ENCODE measurements around the gene TPRG1. TPM values are rescaled to one million over a fixed set of nuclear protein-coding genes. Genes with fewer than 3 reads are reported as not detected.

TPRG1 gene
- total and polyA plus RNA-seq, 2 of the 4 experiments (the other 2 are of a cell fraction): 0.17 TPM; not detected in 1

DNA sequence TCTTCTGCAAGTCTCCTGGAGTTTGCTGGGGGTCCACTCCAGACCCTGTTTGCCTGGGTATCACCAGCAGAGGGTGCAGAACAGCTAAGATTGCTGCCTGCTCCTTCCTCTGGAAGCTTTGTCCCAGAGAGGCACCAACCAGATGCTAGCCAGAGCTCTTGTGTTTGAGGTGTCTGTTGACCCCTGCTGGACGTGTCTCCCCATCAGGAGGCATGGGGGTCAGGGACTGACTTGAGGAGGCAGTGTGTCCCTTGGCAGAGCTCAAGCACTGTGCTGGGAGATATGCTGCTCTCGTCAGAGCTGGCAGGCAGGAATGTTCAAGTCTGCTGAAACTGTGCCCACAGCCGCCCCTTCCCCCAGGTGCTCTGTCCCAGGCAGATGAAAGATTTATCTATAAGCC lies 86.5 kb downstream of the TPRG1 start:
- Histone ChIP-seq H3K27ac (ENCODE audit: insufficient read depth, low read length) (no peak overlapping the region), H3K14ac (replicated peaks; ENCODE audit: low read depth, low read length) (no peak overlapping the region), H3K23ac (ENCODE audit: low read depth, low read length) (no peak overlapping the region), H3K4me3 (ENCODE audit: insufficient read depth, low read depth, low read length) (no peak overlapping the region), H3K79me1 (ENCODE audit: low read depth in 1 of 2, low read length in 2 of 2) (no peaks in the 10 kb centered on the region), H4K91ac (ENCODE audit: insufficient read depth, low read depth, low read length) (no peak overlapping the region), H3K56ac (ENCODE audit: extremely low read depth, insufficient read depth, low read length) (no peak overlapping the region), H2BK120ac (ENCODE audit: low read depth, low read length) (no peak overlapping the region), H2BK15ac (ENCODE audit: low read depth, low read length) (no peak overlapping the region), H4K20me1 (ENCODE audit: insufficient read depth, low read length) (no peaks in the 10 kb centered on the region), H3K4ac (ENCODE audit: low read depth, low read length) (no peak overlapping the region), H3K27me3 (ENCODE audit: control insufficient read depth, insufficient read depth, low read length) (no peaks in the 10 kb centered on the region), H2BK20ac (ENCODE audit: low read depth, low read length) (no peak overlapping the region), H3K9me3 (ENCODE audit: control insufficient read depth, insufficient read depth, low read length) (no peaks in the 10 kb centered on the region), H3K4me1 (ENCODE audit: control insufficient read depth, insufficient read depth, low read length) (no peaks in the 10 kb centered on the region), H2AK9ac (replicated peaks; ENCODE audit: low read depth, low read length, poor library complexity) (no peak overlapping the region), H3K4me2 (ENCODE audit: low read depth, low read length) (no peak overlapping the region), H3K9me1 (ENCODE audit: insufficient read depth, low read length) (no peaks in the 10 kb centered on the region), H3K9ac (ENCODE audit: low read depth, low read length) (no peak overlapping the region), H3K18ac (ENCODE audit: low read depth, low read length) (no peak overlapping the region), H2BK5ac (ENCODE audit: low read depth, low read length, poor library complexity, severe bottlenecking) (no peak overlapping the region), H4K8ac (ENCODE audit: low read depth in 2 of 2, low read length in 2 of 2) (no peak overlapping the region), H2AFZ (replicated peaks; ENCODE audit: low read length, poor library complexity) (no peak overlapping the region), H2AK5ac (ENCODE audit: low read depth, low read length) (no peak overlapping the region), H4K5ac (ENCODE audit: low read depth, low read length) (no peak overlapping the region), H3K36me3 (ENCODE audit: control insufficient read depth, insufficient read depth, low read length) (no peaks in the 10 kb centered on the region)
- in situ Hi-C loops (cut with MboI; ENCODE audit: low sequenced_read_pairs): no loop called here
- DNase-seq (no peak), ATAC-seq (ENCODE audit: low read depth) (no peak)
- POLR2A ChIA-PET (ENCODE audit: unreplicated experiment): no interaction called here
- WGBS, 2 experiments (ENCODE audit: extremely low coverage in 2 of 2, insufficient read length in 1 of 2): no CpG with 5 or more reads among the region's 3 CpGs
- intact Hi-C loops (cut with micrococcal nuclease): no loop called here
- dilution Hi-C loops (cut with HindIII; ENCODE audit: low sequenced_read_pairs, unreplicated experiment): no loop called here
- CTCF ChIA-PET: interaction anchor here (0.6 kb wide), 1 partner anchor 80 kb away, joined by 3 read pairs; no protein-coding TSS in a partner anchor
- TF ChIP-seq SMC3 (IDR thresholded peaks at IDR 0.05; ENCODE audit: low read depth, low read length): no peak
- no peak for TF ChIP-seq CHD1 (IDR thresholded peaks at IDR 0.05; ENCODE audit: low read depth, low read length)
- no peak for TF ChIP-seq MAFK (IDR thresholded peaks at IDR 0.05; ENCODE audit: low read depth, low read length)
- TF ChIP-seq NFE2L2 (IDR thresholded peaks at IDR 0.05; ENCODE audit: low read depth, low read length): no peak
- TF ChIP-seq RFX5 (IDR thresholded peaks at IDR 0.05; ENCODE audit: low read depth, low read length): no peak
- TF ChIP-seq FOS (IDR thresholded peaks at IDR 0.05; ENCODE audit: low read depth, low read length): no peak
- no peak for TF ChIP-seq BHLHE40 (IDR thresholded peaks at IDR 0.05; ENCODE audit: low read depth, low read length)
- TF ChIP-seq, protein P1, sequence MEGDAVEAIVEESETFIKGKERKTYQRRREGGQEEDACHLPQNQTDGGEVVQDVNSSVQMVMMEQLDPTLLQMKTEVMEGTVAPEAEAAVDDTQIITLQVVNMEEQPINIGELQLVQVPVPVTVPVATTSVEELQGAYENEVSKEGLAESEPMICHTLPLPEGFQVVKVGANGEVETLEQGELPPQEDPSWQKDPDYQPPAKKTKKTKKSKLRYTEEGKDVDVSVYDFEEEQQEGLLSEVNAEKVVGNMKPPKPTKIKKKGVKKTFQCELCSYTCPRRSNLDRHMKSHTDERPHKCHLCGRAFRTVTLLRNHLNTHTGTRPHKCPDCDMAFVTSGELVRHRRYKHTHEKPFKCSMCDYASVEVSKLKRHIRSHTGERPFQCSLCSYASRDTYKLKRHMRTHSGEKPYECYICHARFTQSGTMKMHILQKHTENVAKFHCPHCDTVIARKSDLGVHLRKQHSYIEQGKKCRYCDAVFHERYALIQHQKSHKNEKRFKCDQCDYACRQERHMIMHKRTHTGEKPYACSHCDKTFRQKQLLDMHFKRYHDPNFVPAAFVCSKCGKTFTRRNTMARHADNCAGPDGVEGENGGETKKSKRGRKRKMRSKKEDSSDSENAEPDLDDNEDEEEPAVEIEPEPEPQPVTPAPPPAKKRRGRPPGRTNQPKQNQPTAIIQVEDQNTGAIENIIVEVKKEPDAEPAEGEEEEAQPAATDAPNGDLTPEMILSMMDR (conservative IDR thresholded peaks at IDR 0.05; ENCODE audit: low read depth, low read length): no peak
- no peak for TF ChIP-seq MXI1 (IDR thresholded peaks at IDR 0.05; ENCODE audit: borderline replicate concordance, low read depth, low read length)
- no peak for TF ChIP-seq RAD21 (IDR thresholded peaks at IDR 0.05; ENCODE audit: low read length)
- TF ChIP-seq RCOR1 (IDR thresholded peaks at IDR 0.05; ENCODE audit: insufficient replicate concordance, low read length): no peak
- TF ChIP-seq CEBPB (IDR thresholded peaks at IDR 0.05; ENCODE audit: low read depth, low read length): no peak
- no TSS peak for BruUV-seq (replicated peaks)
